Fibroblast of peridontal ligament (primary cell): ENCODE results near the gene FAM193A.
"Not testable (repeated sequence)": the region's sequence is repeated elsewhere in the genome, so short reads cannot be mapped to it uniquely, and the experiment has no call there.

Source experiments
- DNase-seq: peaks from one replicate; pipeline ENCODE4 v3.0.0-alpha.2; 2010; ENCODE audit errors: extremely low read depth

Gene FAM193A

GRCh38 chr4:2615821-2616220 lies 79.4 kb downstream of the FAM193A start:
- DNase-seq = no peak

GRCh38 chr4:2617955-2618354 lies 81.5 kb downstream of the FAM193A start:
- DNase-seq = no peak

GRCh38 chr4:2618729-2619128 lies 82.3 kb downstream of the FAM193A start:
- not testable (repeated sequence) for DNase-seq

- DNase-seq = no peak
These were observed 83.0 kb downstream of the FAM193A start for GRCh38 chr4:2619459-2619858.

- no peak for DNase-seq
These were observed 85.0 kb downstream of the FAM193A start for GRCh38 chr4:2621419-2621818.

GRCh38 chr4:2623442-2623841 lies 87.0 kb downstream of the FAM193A start:
- DNase-seq = no peak

GRCh38 chr4:2624782-2625530 lies 88.5 kb downstream of the FAM193A start:
- no peak for DNase-seq

- DNase-seq = no peak
These were observed 89.8 kb downstream of the FAM193A start for GRCh38 chr4:2626231-2626630.

GRCh38 chr4:2630556-2631273 lies 94.3 kb downstream of the FAM193A start:
- DNase-seq = no peak

GRCh38 chr4:2634014-2634413 lies 97.6 kb downstream of the FAM193A start:
- no peak for DNase-seq

- DNase-seq = no peak
These were observed 99.9 kb downstream of the FAM193A start for GRCh38 chr4:2636331-2636730.

- DNase-seq = not testable (repeated sequence)
These were observed 100.5 kb downstream of the FAM193A start for GRCh38 chr4:2636994-2637393.

- no peak for DNase-seq
These were observed 101.6 kb downstream of the FAM193A start for GRCh38 chr4:2637956-2638552.

GRCh38 chr4:2638730-2639129 lies 102.3 kb downstream of the FAM193A start:
- no peak for DNase-seq

- DNase-seq = no peak
These were observed 106.5 kb downstream of the FAM193A start for GRCh38 chr4:2642968-2643367.

- DNase-seq = no peak
These were observed 107.1 kb downstream of the FAM193A start for GRCh38 chr4:2643555-2643954.

- no peak for DNase-seq
These were observed 110.1 kb downstream of the FAM193A start for GRCh38 chr4:2646396-2647149.

- DNase-seq = no peak
These were observed 111.1 kb downstream of the FAM193A start for GRCh38 chr4:2647403-2648158.

- no peak for DNase-seq
These were observed 111.8 kb downstream of the FAM193A start for GRCh38 chr4:2648159-2648814.

GRCh38 chr4:2649604-2650114 lies 113.2 kb downstream of the FAM193A start:
- DNase-seq = no peak

GRCh38 chr4:2650276-2650675 lies 113.8 kb downstream of the FAM193A start:
- no peak for DNase-seq
